Stimulated activated CD8-positive, alpha-beta memory T cell treated with anti-CD3 and anti-CD28 coated beads, Interleukin-7, amount 100 ng/mL, for 24 hours (primary cell): ENCODE data around the gene COX4I2.
"Not testable (repeated sequence)": the region's sequence is repeated elsewhere in the genome, so short reads cannot be mapped to it uniquely, and the experiment has no call there.

ENCODE experiments used
- DNase-seq: peaks from one replicate; pipeline ENCODE4 v3.0.0-alpha.2; 2020; ENCODE audit warnings: low read depth

COX4I2 gene

DNA sequence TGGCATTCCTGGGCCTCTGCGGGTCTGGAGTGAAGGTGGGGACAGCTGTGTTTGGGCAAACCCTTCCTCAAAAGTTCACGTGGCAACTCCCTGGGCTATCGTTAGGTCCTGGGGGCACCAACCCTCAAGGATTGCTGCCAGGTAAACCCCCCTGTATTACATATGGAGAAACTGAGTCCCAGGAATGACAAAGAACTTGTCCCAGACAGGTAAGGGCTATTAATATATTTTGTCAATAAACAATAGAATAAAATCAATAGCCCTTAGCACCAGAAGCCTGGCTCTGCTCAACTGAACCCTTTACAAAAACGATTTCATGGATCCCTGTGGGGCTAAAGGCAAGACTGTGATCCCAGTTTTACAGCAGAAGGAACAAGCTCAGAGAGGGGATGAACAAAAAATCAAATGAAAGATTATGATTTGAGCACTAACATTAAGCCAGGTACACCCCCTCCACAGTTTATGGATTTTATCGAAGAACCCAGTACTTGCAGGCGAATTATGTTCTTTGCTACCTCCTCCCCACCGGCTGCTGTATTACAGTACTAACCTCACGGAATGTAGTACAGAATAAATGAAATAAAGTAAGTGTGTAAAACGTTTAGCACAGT is 30.0 kb upstream of the COX4I2 start:
- no peak for DNase-seq

DNA sequence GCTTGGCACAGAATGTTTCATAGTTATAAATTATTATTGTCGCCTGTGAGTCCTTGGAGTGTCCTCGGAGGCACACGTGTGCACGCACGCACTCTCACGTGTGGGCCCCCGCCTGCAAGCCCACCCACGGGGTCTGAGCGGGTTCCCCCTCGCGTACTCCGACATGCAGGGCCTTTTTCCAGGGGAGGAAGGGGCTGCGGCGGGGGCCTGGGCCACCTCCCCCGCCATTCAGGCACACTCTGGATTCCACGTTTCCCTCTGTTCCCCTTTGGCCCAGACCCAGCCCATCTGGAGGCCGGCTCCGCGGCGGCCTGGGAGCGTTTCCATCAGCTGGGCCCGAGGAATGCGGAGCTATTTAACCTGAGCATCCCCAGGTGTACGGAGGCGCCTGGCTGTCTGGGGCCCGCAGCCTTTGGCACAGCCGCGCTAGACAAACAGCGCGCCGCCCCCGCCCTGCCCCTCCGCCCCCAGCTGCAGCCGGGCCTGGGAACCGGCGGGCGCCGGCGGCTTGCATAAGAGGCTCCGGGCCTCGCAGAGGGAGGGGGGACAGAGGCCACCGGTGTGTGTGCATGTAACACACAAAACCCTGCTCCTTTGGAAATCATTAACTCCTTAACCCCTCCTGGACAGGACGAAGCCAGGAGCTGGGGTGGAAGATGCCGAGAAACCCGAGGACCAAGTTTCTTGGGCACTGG is 29.3 kb upstream of the COX4I2 start:
- no peak for DNase-seq

DNA sequence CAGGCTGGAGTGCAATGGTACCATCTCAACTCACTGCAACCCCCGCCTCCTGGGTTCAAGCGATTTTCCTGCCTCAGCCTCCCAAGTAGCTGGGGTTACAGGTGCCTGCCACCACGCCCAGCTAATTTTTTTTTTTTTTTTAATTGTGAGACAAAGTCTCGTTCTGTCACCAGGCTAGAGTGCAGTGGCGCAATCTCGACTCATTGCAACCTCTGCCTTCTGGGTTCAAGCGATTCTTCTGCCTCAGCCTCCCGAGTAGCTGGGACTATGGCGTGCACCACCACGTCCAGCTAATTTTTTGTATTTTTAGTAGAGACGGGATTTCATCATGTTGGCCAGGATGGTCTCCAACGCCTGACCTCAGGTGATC is 25.5 kb upstream of the COX4I2 start:
- not testable (repeated sequence) for DNase-seq

DNA sequence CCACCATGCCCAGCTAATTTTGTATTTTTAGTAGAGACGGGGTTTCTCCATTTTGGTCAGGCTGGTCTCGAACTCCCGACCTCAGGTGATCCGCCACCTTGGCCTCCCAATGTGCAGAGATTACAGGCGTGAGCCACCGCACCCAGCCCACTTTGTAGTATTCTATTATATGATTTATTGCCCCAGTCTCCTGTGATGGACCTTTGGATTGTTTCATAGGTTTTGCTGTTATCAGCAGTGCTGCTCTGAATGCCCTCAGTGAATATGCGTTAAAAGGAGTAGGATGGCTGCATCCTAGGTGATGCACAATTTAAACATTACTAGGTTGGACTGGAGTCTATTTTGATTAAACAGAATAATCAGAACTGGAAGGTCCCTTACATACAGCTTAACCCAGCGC is 22.3 kb upstream of the COX4I2 start:
- no peak for DNase-seq

- no peak for DNase-seq
These were observed 20.1 kb upstream of the COX4I2 start for GRCh38 chr20:31617432-31618104.

DNA sequence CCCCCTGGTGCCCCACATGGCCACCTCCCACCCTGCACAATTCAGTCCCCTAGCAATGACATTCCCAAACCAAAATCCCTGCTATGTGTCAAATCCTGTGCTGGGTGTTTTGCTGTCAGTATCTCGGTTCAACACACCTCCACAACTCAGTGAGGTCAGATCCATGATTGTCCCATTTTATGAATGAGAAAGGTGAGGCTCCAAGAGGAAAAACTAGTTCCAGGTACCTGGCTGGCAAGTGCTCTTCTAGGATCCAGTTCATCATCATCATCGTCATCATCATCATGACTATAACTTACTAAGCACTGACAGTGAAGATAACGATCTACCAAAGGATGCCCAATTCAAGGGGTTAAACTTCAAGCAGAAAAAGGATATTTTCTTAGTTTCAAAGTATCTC is 17.5 kb upstream of the COX4I2 start:
- DNase-seq, result no peak

GRCh38 chr20:31623123-31623505 is 14.6 kb upstream of the COX4I2 start:
- not testable (repeated sequence) for DNase-seq

DNA sequence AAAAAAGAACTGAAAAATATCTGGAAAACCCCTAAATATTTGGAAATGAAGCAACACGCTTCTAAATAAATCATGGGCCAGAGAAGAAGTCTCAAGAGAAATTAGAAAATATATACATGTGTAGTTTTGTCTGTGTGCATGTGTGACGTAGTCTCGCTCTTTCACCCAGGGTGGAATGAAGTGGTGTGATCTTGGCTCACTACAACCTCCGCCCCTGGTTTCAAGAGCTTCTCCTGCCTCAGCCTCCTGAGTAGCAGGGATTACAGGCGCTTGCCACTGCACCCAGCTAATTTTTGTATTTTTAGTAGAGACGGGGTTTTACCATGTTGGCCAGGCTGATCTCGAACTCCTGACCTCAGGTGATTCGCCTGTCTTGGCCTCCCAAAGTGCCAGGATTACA is 11.2 kb upstream of the COX4I2 start:
- DNase-seq, result not testable (repeated sequence)

DNA sequence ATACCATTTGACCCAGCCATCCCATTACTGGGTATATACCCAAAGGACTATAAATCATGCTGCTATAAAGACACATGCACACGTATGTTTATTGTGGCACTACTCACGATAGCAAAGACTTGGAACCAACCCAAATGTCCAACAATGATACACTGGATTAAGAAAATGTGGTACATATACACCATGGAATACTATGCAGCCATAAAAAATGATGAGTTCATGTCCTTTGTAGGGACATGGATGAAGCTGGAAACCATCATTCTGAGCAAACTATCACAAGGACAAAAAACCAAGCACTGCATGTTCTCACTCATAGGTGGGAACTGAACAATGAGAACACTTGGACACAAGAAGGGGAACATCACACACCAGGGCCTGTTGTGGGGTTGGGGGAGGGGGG is 9.7 kb upstream of the COX4I2 start:
- DNase-seq, result not testable (repeated sequence)

- DNase-seq, result no peak
These were observed 7.4 kb upstream of the COX4I2 start for GRCh38 chr20:31630187-31630790.

DNA sequence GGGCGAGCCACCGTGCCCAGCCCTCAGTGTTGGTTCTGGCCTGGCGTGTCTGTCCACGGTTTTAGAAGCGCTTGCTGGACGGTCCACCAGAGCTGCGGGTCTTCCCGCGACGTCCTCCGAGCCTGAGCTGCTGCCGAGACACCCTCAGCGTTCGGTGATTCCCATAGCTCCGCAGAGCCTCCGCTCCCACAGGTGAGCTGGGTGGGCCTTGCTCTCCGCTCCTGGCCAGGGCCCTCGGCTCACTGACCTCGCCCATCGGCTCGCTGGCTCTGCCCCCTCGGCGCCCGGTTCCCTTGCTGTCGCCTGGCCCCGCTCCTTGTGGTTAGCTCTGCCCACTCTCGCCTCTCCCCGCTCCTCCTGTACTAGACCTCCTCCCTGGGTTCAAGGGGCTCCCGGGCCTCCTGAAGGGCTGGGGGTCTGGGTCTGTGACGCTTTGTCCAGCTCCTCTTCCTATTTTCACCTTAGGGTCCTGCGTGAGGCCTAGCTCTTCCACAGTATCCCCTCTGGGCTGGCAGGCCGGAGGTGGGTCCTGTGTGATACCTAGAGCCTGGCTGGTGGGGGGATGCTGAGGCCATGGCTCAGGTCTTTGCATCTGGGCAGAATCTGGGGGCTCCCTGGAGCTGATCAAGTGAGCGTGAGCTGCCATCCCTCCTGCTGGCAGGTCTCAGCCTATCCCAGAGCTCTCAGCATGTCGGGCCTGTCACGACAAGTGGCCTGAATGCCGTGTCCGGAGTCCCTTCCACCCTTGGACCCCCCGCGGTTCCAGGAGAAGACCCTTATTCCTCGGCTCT is 5.0 kb upstream of the COX4I2 start:
- no peak for DNase-seq

GRCh38 chr20:31633339-31633914 is 4.3 kb upstream of the COX4I2 start:
- DNase-seq, result no peak

DNA sequence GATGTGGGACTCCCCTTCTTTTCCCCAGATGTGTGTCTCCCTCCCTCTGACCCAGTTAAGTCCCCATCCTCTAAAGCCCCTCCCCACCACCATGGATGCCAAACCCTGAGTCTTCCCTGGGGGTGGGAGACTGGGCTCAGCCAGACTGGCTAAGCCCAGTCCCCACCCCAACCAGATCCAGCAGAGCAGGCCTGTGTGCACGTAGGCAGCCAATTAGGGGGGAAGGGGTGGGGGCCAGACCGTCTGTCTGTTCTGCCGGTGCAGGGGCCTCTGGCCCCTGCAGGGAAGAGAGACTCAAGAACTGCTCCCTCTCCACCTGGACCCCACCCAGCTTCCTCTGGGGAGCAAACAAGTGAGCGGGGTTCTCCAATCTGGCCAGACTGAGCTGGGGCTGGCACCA is 605 bp downstream of the COX4I2 start:
- DNase-seq, result no peak

DNA sequence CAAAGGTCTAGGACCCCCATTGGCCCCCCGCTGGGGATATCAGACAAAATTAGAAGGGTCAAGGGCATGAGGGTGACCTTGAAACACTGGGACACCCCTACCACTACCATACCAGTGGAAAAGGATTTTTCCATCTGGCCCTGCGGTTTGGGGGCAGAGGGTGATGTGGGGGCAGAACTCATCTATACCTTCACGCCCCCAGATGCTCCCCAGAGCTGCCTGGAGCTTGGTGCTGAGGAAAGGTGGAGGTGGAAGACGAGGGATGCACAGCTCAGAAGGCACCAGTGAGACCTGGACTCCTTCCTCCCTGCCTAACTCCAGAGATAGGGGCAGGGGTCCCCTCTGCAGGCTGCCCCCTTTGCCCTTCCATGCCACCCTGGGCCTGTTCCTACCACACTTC is 1.1 kb downstream of the COX4I2 start:
- DNase-seq, result no peak

DNA sequence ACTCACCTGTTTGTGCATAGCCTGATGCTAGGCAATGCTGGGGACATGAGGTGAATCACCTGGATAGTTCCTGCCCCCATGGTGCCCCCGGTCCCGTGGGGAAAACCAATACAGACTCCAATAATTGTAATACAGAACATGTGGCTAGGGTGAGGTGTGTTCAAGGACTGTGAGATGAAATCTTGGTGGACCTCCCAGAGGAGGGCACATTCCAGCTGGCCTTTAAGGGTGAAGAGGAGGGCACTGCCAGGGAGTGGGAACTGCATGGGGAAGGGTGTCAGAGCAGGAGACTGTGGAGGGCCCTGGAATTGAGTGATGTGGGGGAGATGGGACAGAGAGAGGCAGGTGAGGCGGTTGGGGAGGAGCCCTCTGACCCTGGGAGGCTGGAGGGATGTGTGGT is 2.5 kb downstream of the COX4I2 start:
- no peak for DNase-seq

- DNase-seq, result no peak
These were observed 3.7 kb downstream of the COX4I2 start for GRCh38 chr20:31641391-31641790.

DNA sequence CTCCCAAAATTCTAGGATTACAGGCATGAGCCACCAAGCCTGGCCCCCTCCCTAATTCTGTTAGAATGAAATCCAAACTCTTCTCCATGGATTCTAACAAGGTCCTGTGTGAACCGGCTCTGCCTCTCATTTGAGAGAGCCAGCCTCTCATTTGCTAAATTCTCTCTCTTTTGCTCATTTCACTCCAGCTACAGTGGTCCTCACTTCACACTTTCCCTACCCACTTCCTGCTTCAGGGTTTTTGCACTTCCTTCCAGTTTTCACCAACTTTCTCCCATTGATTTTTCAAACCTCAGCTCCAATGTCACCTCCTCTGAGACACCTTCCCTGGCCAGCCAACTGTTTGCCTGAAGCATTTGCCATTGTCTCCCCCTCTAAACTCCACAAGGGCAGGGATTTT is 5.1 kb downstream of the COX4I2 start:
- no peak for DNase-seq

DNA sequence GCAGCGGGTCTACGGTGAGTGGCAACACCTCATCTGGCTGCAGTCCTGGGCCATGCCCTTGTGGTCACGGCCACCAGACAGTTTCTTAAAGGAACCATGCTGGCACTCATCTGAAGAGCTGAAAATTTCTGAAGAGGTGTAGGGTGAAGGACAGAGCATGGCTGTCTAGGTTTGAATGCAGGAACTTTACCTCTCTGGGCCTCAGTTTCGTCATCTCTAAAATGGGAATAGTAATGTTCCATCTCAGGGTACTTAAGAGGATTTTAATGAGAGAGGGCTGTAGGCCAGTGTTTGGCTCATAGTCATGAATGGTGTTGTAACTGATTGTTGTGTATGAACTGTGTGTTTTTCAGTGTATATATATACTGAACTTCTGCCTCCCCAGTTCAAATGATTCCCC is 5.8 kb downstream of the COX4I2 start:
- DNase-seq, result no peak

DNA sequence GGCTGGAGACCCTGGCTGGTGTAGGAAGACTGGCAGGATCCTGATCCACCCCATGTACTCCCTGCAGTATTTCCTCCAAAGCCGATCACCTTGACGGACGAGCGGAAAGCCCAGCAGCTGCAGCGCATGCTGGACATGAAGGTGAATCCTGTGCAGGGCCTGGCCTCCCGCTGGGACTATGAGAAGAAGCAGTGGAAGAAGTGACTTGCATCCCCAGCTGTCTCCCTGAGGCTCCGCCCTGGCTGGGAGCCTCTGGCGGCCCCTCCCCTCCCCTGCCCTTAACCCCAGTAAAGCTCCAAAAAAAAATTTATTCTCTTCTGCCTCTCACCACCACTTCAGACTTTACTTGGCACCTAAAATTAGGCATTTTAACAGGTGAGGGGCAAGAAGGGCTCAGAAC is 7.0 kb downstream of the COX4I2 start:
- no peak for DNase-seq

DNA sequence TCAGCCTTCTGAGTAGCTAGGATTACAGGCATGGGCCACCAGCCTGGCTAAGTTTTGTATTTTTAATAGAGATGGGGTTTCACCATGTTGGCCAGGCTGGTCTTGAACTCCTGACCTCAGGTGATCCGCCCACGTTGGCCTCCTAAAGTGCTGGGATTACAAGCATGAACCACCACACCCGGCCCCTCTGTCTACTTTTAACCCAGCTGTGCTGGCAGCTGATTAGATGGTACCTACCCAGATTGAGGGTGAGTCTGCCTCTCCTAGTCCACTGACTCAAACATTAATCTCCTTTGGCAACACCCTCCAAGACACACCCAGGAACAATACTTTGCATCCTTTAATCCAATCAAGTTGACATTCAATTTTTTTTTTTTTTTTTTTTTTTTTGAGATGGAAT is 10.4 kb downstream of the COX4I2 start:
- DNase-seq, result not testable (repeated sequence)

GRCh38 chr20:31652917-31653396 is 15.2 kb downstream of the COX4I2 start:
- DNase-seq, result no peak

DNA sequence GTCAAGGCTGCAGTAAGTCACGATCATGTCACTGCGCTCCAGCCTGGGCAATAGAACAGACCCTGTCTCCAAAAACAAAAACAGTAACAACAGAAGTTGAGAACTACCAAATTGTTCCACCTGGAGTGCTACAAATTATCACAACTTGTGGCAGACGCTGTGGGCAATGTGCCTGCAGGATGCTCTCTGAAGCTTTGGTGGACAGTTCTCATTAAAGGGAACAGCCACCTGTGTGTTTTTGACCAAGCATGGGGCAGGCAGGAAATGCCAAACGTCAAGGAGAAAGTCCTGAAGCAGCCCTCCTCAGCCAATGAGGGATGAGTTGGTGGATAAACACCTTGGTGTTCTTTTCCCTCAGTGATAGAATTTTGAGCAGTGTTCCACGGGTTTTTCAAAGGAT is 15.8 kb downstream of the COX4I2 start:
- DNase-seq, result no peak
